ENCODE results near the gene TGFB1I1.
"Not testable (repeated sequence)": the region's sequence is repeated elsewhere in the genome, so short reads cannot be mapped to it uniquely, and the experiment has no call there.

TGFB1I1 gene

DNA sequence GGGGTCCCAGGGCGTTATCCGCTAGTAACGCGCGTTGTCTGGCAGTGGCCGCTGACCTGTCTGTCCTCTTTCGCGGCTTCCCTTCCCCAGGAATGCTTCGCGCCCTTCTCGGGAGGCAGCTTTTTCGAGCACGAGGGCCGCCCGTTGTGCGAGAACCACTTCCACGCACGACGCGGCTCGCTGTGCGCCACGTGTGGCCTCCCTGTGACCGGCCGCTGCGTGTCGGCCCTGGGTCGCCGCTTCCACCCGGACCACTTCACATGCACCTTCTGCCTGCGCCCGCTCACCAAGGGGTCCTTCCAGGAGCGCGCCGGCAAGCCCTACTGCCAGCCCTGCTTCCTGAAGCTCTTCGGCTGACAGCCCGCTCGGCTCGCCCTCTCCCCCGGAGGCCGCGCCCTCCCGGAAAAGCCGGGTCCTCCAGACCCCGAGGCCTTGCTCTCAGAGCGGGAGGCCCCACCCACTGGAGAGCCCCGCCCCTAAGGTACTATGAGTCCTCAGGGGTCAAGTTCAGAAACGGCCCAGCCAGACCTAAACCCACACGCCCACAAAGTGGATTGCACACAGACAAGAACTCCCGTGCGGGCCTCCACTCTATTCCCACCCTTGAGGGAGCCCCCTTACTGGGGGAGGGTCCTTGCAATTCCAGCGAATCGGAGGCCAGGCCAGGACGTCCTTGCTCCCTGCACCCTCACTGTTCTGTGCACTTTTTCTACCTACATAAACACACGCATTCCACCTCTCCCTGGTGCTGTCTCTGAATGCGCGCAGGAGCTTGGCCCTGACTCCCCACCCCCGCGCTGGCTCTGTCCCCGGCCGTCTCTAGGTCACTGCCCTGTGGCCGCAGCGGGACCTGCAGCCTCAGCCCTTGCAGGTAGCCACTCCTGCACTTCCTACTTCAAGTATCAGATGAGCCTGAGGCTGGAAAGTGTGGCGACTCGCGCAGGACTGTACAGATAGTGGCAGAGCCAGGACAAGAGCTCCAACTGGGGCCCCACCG lies 5.6 kb downstream of the TGFB1I1 start:
- peak overlapping the region; percentile 62 for H3K4me3 ChIP-seq (ENCODE audit: low read depth, low read length)
- peak; percentile 91 for DNase-seq (ENCODE audit: low read depth)
- peak; percentile 51 for TF ChIP-seq POLR2A (IDR thresholded peaks at IDR 0.05; ENCODE audit: extremely low read depth, insufficient read length)
- TF ChIP-seq, protein P1, sequence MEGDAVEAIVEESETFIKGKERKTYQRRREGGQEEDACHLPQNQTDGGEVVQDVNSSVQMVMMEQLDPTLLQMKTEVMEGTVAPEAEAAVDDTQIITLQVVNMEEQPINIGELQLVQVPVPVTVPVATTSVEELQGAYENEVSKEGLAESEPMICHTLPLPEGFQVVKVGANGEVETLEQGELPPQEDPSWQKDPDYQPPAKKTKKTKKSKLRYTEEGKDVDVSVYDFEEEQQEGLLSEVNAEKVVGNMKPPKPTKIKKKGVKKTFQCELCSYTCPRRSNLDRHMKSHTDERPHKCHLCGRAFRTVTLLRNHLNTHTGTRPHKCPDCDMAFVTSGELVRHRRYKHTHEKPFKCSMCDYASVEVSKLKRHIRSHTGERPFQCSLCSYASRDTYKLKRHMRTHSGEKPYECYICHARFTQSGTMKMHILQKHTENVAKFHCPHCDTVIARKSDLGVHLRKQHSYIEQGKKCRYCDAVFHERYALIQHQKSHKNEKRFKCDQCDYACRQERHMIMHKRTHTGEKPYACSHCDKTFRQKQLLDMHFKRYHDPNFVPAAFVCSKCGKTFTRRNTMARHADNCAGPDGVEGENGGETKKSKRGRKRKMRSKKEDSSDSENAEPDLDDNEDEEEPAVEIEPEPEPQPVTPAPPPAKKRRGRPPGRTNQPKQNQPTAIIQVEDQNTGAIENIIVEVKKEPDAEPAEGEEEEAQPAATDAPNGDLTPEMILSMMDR (IDR thresholded peaks at IDR 0.05; ENCODE audit: low read depth, low read length): no peak
- TF ChIP-seq, protein P2, sequence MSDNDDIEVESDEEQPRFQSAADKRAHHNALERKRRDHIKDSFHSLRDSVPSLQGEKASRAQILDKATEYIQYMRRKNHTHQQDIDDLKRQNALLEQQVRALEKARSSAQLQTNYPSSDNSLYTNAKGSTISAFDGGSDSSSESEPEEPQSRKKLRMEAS (IDR thresholded peaks at IDR 0.05; ENCODE audit: low read depth, low read length): peak; percentile 51; the same call in 1 of the 2 replicates
- peak; percentile 4; the same call in 1 of the 2 replicates for TF ChIP-seq MYC (IDR thresholded peaks at IDR 0.05; ENCODE audit: low read depth, low read length)

DNA sequence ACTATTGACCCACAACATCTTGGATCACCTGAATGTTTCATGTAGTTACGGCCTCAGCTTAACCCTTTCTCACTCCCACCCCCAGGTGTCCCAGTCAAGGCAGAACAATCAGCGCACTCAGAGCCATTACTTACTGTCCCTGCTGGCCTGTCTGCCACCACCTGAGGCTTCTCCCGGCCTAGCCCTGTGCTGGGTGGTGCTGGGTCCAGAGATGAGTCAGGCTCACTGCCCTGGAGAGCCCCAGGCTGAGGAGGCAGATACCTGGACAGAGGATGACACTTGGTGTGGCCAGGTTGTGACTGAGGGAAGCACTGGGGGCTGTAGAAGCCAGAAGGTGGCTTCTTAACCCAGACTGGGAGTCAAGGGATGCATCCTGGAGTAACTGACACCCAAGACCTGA lies 7.0 kb downstream of the TGFB1I1 start:
- no peak for DNase-seq (ENCODE audit: low read depth)

DNA sequence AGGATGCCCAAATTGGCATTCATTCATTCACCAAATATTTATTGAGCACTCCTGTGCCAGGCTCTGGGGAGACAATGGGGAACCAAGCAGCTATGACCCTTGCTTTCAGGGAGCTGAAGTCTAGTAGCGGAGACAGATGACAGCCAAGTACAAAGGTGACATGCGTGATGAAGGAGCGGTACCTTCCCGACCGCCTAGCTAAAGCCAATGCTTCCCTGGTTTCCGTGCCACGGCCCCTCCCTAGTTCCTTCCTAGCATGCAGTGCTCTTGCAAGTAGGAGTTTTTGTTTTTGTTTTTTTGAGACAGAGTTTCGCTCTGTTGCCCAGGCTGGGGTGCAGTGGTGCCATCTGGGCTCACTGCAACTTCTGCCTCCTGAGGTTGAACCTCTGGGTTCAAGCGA lies 7.8 kb downstream of the TGFB1I1 start:
- DNase-seq (ENCODE audit: low read depth): no peak
- no peak for TF ChIP-seq MYC (IDR thresholded peaks at IDR 0.05; ENCODE audit: low read depth, low read length)
- TF ChIP-seq, protein P2 (IDR thresholded peaks at IDR 0.05; ENCODE audit: low read depth, low read length): no peak
- TF ChIP-seq, protein P1 (IDR thresholded peaks at IDR 0.05; ENCODE audit: low read depth, low read length): no peak
- TF ChIP-seq POLR2A (IDR thresholded peaks at IDR 0.05; ENCODE audit: extremely low read depth, insufficient read length): no peak
- no peak overlapping the region for H3K4me3 ChIP-seq (ENCODE audit: low read depth, low read length)

More for the DNA sequence above, 7.0 kb downstream of the TGFB1I1 start:
- TF ChIP-seq MYC (IDR thresholded peaks at IDR 0.05; ENCODE audit: low read depth, low read length): no peak
- TF ChIP-seq POLR2A (IDR thresholded peaks at IDR 0.05; ENCODE audit: extremely low read depth, insufficient read length): no peak
- TF ChIP-seq, protein P1 (IDR thresholded peaks at IDR 0.05; ENCODE audit: low read depth, low read length): no peak
- TF ChIP-seq, protein P2 (IDR thresholded peaks at IDR 0.05; ENCODE audit: low read depth, low read length): no peak
- H3K4me3 ChIP-seq (ENCODE audit: low read depth, low read length): no peak overlapping the region

DNA sequence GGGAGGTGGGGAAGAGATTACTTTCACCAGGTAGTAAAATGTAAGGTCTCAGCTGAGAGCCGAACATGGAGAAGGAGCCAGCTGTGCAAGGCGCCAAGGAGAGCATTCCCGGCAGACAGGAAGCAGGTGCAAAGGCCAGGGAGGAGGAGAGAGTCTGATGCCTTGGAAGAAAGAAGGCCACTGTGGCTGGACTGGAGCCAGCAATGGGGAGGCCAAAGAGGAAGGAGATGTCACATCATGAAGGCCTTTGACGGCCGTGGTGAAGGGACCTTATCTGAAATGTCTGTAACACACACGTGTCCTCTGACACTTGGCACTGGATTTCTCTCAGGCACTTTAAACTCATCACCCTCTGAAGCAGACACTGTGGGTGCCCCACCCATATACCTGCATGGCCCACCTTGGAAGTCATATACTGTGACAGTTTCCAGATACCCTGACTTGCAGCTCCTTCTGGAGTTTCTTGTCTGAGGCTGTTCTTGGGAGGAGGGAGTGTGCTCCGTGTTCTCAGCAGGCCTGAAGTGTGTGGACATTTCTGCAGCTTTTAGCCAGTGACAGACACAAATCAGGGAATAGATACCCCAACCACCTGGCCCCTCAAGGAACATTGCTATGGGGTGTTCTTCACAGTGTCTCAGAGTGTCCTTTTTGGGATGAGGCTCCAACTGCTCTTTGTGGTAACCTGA lies 9.0 kb downstream of the TGFB1I1 start:
- no peak overlapping the region for H3K4me3 ChIP-seq (ENCODE audit: low read depth, low read length)
- TF ChIP-seq, protein P1 (IDR thresholded peaks at IDR 0.05; ENCODE audit: low read depth, low read length): no peak
- TF ChIP-seq, protein P2 (IDR thresholded peaks at IDR 0.05; ENCODE audit: low read depth, low read length): no peak
- TF ChIP-seq POLR2A (IDR thresholded peaks at IDR 0.05; ENCODE audit: extremely low read depth, insufficient read length) (no peak), MYC (IDR thresholded peaks at IDR 0.05; ENCODE audit: low read depth, low read length) (no peak)
- DNase-seq (ENCODE audit: low read depth): no peak

DNA sequence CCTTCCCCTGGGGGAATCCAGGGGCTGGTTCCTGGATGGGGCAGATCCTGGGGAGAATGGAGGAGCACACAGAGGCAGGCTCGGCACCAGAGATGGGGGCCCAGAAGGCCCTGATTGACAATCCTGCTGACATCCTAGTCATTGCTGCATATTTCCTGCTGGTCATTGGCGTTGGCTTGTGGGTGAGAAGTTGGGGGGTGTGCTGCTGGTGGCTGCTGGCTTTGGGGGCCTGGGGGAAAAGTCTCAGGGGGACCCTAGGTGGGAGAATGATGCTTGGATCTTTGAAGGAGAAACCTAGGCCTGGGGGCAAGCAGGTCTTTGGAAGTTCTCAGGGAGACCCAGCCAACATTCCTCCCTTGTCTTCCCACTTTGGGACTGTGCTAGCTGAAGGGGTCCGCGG lies 11.1 kb downstream of the TGFB1I1 start, which contains the start of gene SLC5A2:
Gene SLC5A2, plus strand, starts transcription at position 43 of the 400 bp plus-strand sequence. Its CDS starts 14 bp downstream, at position 57.
- no peak within 1 kb of the TSS for H3K4me3 ChIP-seq (ENCODE audit: low read depth, low read length)
- TF ChIP-seq, protein P2 (IDR thresholded peaks at IDR 0.05; ENCODE audit: low read depth, low read length): no peak
- TF ChIP-seq POLR2A (IDR thresholded peaks at IDR 0.05; ENCODE audit: extremely low read depth, insufficient read length) (no peak), MYC (IDR thresholded peaks at IDR 0.05; ENCODE audit: low read depth, low read length) (no peak)
- TF ChIP-seq, protein P1 (IDR thresholded peaks at IDR 0.05; ENCODE audit: low read depth, low read length): no peak
- no peak for DNase-seq (ENCODE audit: low read depth)

DNA sequence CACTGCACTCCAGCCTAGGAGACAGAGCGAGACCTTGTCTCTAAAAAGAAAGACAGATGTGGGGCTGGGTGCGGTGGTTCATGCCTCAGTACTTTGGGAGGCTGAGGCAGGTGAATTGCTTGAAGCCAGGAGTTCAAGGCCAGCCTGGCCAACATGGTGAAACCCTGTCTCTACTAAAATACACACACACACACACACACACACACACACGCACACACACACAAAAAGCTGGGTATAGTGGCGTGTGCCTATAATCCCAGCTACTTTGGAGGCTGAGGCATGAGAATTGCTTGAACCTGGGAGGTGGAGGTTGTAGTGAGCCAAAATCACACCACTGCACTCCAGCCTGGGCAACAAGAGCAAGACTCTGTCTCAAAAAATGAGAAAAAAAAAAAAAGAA lies 12.1 kb downstream of the TGFB1I1 start:
- not testable (repeated sequence) for DNase-seq (ENCODE audit: low read depth); H3K4me3 ChIP-seq (ENCODE audit: low read depth, low read length)
